Fibroblast of skin of back (primary cell): Measurements from ENCODE around the gene CFLAR. TPM values are rescaled to one million over a fixed set of nuclear protein-coding genes. Genes with fewer than 3 reads are reported as not detected.
"Not testable (repeated sequence)": the region's sequence is repeated elsewhere in the genome, so short reads cannot be mapped to it uniquely, and the experiment has no call there.

Experiments used
- DNase-seq: peaks from one replicate; pipeline ENCODE4 v3.0.0-alpha.2; 2013
- polyA plus RNA-seq, 2 experiments: library from polyadenylated mRNA; unstranded; fragments of 120-200 nt; gene quantifications; one replicate each; pipeline ENCODE4 v1.2.1, GENCODE V29; 2013; ENCODE audit not compliant: insufficient read length in 2 of 2

The CFLAR gene
- polyA plus RNA-seq (2013, experiment 1 of 2; ENCODE audit: insufficient read length) = 43.3 TPM
- polyA plus RNA-seq (2013, experiment 2 of 2; ENCODE audit: insufficient read length) = 31.1 TPM

DNA sequence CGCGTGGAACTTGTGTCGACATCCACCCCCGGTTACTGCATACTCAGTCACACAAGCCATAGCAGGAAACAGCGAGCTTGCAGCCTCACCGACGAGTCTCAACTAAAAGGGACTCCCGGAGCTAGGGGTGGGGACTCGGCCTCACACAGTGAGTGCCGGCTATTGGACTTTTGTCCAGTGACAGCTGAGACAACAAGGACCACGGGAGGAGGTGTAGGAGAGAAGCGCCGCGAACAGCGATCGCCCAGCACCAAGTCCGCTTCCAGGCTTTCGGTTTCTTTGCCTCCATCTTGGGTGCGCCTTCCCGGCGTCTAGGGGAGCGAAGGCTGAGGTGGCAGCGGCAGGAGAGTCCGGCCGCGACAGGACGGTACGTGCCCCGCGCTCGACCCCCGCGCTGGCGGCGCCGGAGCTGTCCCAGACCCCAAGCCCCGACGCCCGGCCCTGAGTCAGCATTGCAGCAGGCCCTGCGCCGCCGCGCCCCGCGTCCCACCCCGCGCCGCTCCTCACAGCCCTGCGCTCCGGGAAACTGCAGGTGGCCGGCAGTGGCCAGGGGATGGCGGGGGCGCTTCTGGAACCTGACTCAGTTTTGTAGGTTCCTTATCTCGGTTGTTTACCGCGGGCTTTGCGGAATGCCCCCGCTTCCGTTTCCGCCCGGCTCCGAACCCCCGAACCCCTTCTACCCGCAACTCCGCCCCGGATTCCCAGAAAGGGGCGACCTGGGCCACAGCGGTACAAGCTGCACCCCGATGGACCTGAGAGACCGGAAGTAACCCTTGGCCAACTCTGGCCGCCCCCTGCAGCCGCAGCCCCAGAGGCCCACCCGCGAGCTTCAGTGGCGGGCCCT lies at the start of gene CFLAR:
Gene CFLAR (plus strand): TSS at position 50 of the 844 bp plus-strand sequence. CDS start 13,702 bp downstream, outside the sequence.
- DNase-seq = peak; percentile 86

DNA sequence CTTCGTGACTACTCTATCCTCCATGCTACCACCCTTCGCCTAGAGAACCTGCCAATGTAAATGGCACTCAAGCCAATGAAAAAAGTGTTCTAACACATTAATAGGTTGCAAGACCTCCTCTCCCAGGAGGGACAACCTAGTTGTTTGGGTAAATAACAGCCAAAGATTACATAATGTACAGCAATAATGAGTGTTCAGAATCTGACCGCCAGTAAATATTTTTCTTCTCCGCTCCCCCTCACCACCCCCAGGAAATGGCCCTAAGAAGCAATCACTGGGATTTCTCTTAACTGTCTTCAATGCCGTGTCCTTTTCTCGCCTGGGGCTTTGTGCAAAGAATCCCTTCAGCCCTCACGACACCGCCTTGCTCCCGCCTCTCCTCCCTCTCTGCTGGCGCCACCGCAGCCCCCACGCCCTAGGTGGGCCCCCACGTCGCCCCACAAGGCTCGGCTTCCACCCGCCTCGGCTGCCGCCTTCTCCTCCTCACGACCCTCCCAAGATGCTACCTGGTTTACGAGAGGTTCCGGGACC lies 45.0 kb upstream of the CFLAR start:
- peak; percentile 6 for DNase-seq

DNA sequence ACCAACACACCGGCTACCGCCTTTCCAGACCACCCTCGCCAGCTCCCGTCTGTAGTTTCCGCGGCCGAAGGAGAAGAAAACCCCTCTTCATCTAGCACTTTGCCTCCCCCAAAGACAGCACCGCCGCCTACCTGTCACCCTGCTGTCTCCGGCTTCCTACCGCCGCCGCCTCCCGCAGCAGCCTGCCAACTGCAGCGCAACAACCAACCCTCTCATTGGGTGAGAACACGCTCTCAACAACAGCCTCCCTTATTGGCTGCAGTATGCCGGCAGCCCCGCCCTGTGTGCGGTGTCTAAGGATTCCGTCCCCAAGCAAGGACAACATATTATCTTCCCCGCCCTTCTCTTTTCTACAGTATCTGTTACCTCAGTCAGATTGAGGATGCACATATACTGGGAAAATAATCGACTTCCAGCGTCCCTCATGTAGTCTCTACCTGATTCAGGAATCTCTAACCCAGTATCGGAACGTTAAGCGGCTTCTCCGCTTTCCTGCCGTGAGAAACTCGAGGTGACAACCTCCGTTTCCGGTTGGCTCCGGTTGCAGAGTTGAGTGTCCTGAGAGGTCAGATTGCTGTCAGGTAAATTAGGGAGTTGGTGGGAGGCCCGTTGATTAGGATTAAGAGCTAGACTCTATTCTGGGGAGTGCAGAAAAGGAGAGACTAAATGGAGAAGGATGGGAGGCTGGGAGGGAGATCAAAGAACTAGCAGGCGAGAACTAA lies 44.3 kb upstream of the CFLAR start, which contains the start of the genes HYCC2 and NDUFB3:
Gene HYCC2 (minus strand): TSS at position 193 of the 722 bp plus-strand sequence. CDS start 47,662 bp downstream, outside the sequence.
Gene NDUFB3 (plus strand): TSS at position 523 of the 722 bp plus-strand sequence. CDS start 6,882 bp downstream, outside the sequence.
- DNase-seq = peak; percentile 91

DNA sequence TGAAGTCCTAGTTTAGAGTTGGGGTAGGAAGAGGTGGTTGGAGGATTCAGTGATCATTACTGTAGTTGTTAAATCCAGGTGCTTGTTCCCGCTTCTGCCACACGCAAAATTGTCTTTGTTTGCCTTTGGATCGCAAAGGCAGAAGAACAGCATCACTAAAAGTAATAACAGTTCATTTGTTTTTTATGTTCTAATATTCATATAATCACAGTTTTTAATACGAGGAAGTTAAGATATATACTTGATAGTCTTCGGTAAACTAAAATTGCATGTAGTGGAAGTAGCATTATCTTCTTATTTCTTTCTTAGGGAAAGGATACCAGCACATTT lies 43.8 kb upstream of the CFLAR start:
- no peak for DNase-seq

DNA sequence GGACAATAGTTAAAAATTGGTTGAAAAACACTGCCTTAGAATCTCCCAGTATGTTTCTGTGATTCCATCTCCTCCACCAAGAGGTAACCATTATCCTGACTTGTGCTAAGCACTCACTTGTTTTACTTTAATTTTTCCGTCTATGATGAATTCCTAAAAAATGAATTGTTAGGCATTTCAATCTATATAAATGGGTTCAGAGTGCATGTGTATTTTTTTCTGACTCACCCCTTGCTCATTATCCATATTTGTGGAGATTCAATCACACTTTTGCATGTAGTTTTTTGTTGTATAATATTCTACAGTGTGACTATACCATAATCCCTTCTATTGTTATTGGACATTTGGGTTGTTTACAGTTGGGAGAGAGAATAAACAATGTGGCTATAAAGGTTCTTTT lies 42.9 kb upstream of the CFLAR start:
- DNase-seq = no peak

DNA sequence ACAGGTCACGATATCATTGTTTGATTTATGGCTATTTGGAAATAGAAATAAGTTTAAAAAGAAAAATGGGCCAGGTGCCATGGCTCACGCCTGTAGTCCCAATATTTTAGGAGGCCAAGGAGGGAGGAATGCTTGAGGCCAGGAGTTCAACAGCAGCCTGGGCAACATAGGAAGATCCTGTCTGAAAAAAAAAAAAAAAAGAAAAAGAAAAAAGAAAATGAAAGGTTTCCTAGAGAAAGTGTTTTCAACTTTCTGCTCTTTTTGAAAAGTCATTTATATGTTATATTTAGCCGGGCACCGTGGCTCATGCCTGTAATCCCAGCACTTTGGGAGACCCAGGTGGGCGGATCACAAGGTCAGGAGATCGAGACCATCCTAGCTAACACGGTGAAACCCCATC lies 41.0 kb upstream of the CFLAR start:
- no peak for DNase-seq

DNA sequence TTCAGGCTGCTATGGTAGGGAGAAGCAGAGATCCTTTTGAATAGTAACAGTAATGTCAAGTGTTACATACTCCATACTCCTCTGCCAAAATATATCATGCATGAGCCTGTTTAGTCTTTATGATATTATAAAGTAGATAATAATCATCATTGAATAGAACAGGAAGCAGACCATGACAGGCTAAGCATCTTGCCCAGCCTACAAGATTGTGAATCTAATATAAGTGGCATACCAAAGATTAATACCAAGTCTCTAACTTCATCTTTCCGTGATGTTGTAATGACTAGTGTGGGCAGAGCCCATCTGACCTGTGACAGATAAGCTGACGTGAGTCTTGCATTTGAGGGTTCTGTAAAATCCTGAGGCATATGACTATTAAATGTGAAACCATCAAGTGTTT lies 31.1 kb upstream of the CFLAR start:
- no peak for DNase-seq

DNA sequence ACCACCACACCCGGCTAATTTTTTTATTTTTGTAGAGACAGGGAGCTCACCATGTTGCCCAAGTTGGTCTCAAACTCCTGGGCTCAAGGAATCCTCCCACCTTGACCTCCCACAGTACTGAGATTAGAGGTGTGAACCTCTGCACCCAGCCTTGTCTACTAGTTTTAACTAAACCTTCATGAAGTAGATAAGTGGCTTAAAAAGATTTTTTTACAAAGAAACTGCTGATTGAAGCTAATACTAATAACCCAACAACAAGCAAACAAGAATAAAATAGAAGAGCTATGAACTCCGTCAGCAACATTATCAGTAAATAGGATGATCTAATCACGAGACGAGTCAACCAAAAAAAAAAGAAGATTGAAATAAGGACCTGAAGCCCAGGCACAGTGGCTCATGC lies 25.4 kb upstream of the CFLAR start:
- no peak for DNase-seq

DNA sequence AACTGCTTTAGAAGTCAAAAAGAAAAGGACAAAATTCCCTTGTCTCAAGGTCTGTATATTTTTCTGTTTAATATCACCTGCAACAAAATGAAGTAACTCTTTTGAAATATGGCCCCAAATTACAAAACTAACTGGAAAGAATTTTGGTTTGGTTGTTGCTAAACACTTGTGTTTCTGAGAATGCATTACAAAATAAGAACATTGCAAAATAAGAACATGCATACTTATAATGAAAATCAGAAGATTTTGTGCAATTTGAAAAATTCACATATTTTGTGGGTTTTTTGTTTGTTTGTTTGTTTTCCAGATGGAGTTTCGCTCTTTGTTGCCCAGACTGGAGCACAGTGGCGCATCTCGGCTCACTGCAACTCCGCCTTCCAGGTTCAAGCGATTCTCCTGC lies 22.4 kb upstream of the CFLAR start:
- DNase-seq = no peak

DNA sequence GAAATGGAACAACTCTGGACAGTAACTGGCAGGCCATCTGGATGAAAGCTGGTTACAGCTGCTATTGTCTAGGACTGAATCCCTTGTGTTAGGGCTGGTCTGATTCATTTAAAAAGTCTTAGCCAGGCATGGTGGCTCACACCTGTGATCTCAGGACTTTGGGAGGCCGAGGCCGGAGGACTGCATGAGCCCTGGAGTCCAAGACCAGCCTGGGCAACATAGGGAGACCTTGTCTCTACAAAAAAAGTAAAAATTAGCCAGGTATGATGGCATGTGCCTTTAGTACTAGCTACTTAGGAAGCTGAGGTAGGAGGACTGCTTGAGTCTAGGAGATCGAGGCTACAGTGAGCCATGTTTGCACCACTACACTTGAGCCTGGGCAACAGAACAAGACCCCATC lies 15.5 kb upstream of the CFLAR start:
- DNase-seq = no peak

DNA sequence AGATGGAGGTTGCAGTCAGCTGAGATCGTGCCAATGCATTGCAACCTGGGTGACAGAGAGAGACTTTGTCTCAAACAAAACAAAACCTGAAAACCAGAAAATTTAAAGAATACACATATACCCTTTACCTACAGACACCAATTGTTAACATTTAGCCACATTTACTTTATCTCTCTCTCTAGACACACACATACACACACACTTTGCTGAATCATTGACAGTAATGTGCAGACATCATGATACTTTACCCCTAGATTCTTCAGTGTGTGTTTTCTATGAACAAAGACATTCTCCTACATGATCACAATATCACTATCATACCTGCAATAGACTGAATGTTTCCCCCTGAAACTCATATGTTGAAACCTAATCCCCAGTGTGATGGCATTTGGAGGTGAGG lies 10.2 kb upstream of the CFLAR start:
- no peak for DNase-seq

DNA sequence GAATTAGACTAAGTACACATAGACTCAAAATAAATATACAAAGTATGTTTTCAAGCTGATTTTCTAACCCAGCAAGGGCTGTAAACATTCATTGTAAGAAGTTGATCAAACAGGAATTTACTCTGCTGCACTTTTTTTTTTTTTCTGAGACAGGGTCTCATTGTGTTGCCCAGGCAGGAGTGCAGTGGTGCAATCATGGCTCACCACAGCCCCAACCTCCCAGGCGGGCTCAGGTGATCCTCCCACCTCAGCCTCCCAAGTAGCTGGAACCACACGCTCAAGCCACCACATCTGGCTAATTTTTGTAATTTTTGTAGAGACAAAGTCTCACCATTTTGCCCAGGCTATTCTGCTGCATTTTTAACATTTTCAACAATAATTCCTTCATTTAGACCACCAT lies 8.3 kb upstream of the CFLAR start:
- no peak for DNase-seq

DNA sequence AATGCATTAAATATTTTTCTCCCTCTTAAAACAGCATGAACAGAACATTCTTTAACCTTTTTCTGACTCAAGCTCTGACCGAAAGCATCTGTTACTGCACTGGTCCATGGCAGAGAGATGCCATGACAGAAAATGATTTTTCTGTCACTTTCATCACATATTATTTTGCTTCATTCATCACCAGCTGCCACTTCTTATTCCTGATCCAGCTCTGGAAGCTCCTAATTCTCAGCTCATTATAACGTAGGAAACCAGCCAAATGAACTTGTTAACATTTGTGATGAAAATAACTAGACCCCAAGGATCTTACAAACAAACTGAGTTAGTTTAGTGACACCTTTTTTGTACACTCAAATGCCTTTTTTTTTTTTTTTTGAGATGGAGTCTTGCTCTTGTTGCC lies 7.6 kb upstream of the CFLAR start:
- DNase-seq = no peak

DNA sequence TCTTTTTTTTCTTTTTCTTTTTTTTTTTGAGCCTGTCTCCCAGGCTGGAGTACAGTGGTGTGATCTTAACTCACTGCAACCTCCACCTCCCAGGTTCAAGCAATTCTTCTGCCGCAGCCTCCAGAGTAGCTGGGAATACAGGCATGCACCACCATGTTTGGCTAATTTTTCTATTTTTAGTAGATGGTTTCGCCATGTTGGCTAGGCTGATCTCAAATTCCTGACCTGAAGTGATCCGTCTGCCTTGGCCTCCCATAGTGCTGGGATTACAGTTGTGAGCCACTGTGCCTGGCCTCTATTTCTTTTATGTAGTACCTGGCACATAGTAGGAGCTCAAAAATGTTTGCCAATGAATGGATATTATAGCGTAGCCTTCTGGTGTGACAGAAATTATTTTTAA lies 6.8 kb upstream of the CFLAR start:
- DNase-seq = no peak

DNA sequence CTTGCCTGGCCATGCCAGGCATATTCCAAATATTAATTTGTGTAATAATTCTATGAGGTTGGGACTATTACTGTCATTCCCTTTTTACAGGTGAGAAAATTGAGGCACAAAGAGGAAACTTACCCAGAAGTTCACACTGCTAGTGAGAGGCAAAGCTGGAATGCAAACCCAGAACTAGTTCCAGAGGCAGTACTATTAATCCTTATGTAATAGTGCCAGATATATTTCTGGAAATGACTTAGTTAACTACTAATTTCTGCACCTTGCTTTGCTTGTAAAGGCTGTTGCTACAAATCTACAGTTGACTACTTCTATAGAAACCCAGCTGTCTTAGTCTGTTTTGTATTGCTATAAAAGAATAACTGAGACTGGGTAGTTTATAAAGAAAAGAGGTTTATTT lies 5.3 kb upstream of the CFLAR start:
- no peak for DNase-seq

DNA sequence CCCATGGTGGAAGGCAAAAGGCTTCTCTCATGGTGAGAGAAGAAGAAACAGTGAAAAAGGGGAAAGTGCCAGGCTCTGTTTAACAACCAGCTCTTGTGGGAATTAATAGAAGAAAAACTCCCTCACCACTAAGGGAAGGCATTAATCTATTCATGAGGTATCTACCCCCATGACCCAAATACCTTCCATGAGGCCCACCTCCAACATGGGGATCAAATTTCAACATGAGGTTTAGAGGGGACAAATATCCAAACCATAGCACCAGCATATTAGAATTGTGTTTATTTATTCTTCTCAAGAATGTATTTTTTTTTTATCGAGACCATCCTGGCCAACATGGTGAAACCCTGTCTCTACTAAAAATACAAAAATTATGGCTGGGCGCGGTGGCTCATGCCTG lies 4.9 kb upstream of the CFLAR start:
- DNase-seq = no peak

DNA sequence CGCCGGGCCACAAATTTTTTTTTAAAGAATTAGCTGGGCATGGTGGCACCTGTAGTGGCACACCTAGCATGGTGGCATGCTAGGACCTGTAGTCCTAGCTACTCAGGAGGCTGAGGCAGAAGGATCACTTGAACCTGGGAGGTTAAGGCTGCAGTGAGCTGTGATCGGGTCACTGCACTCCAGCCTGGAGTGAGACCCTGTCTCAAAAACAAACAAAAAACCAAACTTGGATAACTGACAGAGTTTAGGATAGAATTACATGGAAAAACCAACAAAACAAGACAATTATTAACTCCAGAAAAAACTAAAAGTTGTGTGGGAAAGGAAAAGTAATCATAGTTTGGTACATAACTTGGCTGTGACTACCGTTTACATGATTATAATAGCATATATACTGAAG lies 1.6 kb upstream of the CFLAR start:
- no peak for DNase-seq

DNA sequence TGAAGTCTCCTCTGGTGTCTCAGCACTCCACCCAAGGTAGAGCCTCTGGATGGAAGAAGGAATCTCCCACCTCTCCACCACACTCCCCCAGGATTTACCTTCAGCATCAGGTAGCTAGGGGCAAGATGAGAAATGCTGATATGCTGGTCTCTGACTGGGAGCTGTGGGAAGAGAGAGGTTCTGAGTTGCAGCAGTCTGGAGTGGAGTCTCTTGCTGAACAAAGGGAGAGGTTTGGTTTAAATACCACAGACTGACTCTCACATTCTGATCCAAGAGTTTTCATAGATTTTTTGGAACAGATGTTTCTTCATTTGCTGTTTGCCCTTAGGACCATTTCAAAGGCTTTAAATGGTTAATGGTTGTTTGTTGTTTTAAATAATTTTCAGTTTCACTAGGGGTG lies 1.1 kb upstream of the CFLAR start:
- DNase-seq = no peak

DNA sequence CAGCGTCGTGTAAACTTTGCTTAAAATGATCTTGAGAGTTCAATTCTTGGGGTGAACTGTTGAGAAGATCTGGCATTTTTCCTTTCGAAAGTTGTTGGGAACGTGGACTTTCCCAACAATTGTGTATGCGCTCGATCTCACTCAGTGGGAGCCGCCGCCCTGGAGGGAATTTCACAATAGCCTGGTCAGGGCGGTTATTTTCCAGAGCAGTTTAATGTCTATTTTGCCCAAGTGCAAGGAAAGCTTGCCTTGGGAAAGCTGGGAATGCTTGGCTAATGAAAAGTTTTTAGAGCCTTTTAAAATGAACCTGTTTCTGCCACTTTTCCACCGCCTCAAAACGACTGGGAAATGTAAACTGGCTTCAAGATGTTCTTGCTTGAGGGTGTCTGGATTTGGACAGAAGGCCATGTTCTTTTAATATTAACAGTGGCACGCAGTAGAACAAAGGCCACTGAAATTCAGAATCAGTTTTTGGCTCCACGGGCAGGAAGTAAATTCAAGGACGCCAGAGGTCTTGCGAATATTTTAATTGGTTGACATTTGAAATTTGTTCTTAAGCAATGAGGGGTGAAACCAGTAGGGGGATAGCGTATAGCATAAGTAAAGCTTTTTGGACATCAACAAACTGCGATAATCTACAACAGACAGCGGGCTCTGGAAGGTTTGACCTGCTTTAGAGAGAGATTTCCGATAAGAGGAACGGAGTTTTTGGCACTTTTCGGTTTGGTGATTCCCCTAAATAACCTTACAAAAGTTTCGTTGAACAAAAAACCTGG lies 1.2 kb downstream of the CFLAR start:
- peak; percentile 87 for DNase-seq

DNA sequence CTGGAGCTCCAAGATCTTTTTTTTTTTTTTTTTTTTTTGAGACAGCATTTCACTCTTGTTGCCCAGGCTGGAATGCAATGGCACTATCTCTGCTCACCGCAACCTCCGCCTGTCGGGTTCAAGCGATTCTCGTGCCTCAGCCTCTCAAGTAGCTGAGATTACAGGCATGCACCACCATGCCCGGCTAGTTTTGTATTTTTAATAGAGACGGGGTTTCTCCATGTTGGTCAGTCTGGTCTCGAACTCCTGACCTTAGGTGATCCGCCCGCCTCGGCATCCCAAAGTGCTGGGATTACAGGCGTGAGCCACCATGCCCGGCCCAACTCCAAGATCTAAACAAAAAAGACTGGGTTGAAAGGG lies 1.8 kb downstream of the CFLAR start:
- DNase-seq = not testable (repeated sequence)

DNA sequence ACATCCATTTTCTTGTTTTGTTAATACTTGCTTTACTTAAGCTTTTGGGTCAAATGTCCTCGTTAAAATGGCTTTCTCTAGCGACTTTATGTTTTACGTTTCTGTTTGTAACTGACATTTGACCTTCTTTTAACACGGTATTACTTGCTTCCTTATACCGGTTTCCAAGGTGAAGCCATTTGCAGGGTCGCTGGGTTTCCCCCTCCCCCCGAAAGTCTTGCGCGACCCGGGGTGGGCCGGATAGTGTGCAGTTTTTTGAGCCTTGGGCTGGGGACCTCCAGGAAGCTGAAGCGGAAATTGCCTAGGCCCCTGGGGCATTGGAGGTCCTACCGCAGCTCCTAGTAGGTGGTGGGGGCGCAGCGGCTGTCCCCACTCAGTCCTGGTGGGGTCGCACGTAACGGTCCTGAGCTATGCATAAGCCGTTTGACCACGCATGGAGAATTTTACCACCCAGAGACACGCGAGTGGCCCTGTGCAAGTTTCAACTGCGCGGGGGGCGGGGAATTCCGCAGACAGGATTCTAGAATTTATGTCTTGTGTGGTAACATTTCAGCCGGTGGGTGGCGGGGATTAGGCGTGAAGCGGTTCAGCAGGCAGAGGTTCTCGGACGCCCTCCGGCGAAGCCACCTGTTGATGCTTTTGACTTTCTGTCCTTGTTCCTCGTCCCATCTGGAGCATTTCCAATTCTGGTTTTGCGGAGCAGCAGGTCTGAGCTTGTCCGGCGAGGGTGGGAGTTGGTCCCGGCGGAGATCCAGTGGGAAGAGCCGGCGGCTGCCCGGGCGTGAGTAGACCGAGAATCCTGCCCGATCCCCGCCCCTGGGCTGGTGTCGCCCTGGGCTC lies 2.4 kb downstream of the CFLAR start:
- DNase-seq = peak; percentile 85
